ENCODE measurements around the gene MTTP. TPM values are rescaled to one million over a fixed set of nuclear protein-coding genes. Genes with fewer than 3 reads are reported as not detected.

Gene MTTP
- total RNA-seq, 2 donors from 2014 or later: 0.51 to 1.1 TPM

- no peaks in the 10 kb centered on the region for H3K4me1 ChIP-seq
- no peak for TF ChIP-seq CTCF (IDR thresholded peaks at IDR 0.05)
- no peaks in the 10 kb centered on the region for H3K9me3 ChIP-seq
- no peaks in the 10 kb centered on the region for H3K36me3 ChIP-seq
- no peak overlapping the region for H3K4me3 ChIP-seq
- H3K27ac ChIP-seq: no peak overlapping the region
- no peaks in the 10 kb centered on the region for H3K27me3 ChIP-seq
- DNase-seq (ENCODE audit: low spot score): no peak
These were observed 37.0 kb upstream of the MTTP start for GRCh38 chr4:99537674-99538073.

- Histone ChIP-seq H3K9me3 (peaks cover 0 to 7% of the 10 kb centered on the region in 2 donors), H3K4me3 (no peak overlapping the region)
- DNase-seq (ENCODE audit: low spot score): no peak
These were observed 34.2 kb upstream of the MTTP start for GRCh38 chr4:99540277-99540939.

GRCh38 chr4:99552872-99553271 lies 21.8 kb upstream of the MTTP start:
- Histone ChIP-seq H3K27me3 (no peaks in the 10 kb centered on the region), H3K4me1 (no peaks in the 10 kb centered on the region), H3K9me3 (no peaks in the 10 kb centered on the region), H3K36me3 (no peaks in the 10 kb centered on the region), H3K27ac (no peak overlapping the region), H3K4me3 (no peak overlapping the region)
- DNase-seq (ENCODE audit: low spot score): no peak
- no peak for TF ChIP-seq CTCF (IDR thresholded peaks at IDR 0.05)

More at GRCh38 chr4:99540277-99540939, 34.2 kb upstream of the MTTP start:
- H3K27ac ChIP-seq: no peak overlapping the region
- no peak for TF ChIP-seq CTCF (IDR thresholded peaks at IDR 0.05)
- no peaks in the 10 kb centered on the region for H3K27me3 ChIP-seq
- H3K4me1 ChIP-seq: no peaks in the 10 kb centered on the region
- no peaks in the 10 kb centered on the region for H3K36me3 ChIP-seq

- Histone ChIP-seq H3K36me3 (no peaks in the 10 kb centered on the region), H3K4me3 (peak within 1 kb of the TSS; percentile 61 to 63), H3K27me3 (no peaks in the 10 kb centered on the region), H3K27ac (peak within 1 kb of the TSS; percentile 88 to 95), H3K4me1 (peaks cover 0 to 7% of the 10 kb centered on the region in 2 donors), H3K9me3 (no peaks in the 10 kb centered on the region)
- TF ChIP-seq CTCF (IDR thresholded peaks at IDR 0.05): no peak
- peak; percentile 97 for DNase-seq (ENCODE audit: low spot score)
These were observed 11.1 kb upstream of the MTTP start, which contains the start of gene TRMT10A for GRCh38 chr4:99563310-99564186. Gene TRMT10A (minus strand): TSS chr4:99564039. CDS start chr4:99559338, 4,701 bp downstream.

GRCh38 chr4:99564921-99565320 lies 9.7 kb upstream of the MTTP start:
- Histone ChIP-seq H3K27me3 (no peaks in the 10 kb centered on the region), H3K9me3 (no peaks in the 10 kb centered on the region), H3K27ac (peak overlapping the region; percentile 88 to 95), H3K4me1 (peaks cover 0 to 7% of the 10 kb centered on the region in 2 donors), H3K36me3 (no peaks in the 10 kb centered on the region), H3K4me3 (no peak overlapping the region)
- no peak for DNase-seq (ENCODE audit: low spot score)
- no peak for TF ChIP-seq CTCF (IDR thresholded peaks at IDR 0.05)
